ENCODE data around the gene MED12L.

Gene MED12L

GRCh38 chr3:151318991-151319390, 233.5 kb downstream of the MED12L start:
- DNase-seq (ENCODE audit: low read depth, low spot score), result no peak

GRCh38 chr3:151319628-151320027, 234.2 kb downstream of the MED12L start:
- DNase-seq (ENCODE audit: low read depth, low spot score), result no peak

GRCh38 chr3:151320131-151320530, 234.7 kb downstream of the MED12L start:
- no peak for DNase-seq (ENCODE audit: low read depth, low spot score)

- DNase-seq (ENCODE audit: low read depth, low spot score), result no peak
Measured at GRCh38 chr3:151321526-151321925, 236.1 kb downstream of the MED12L start.

GRCh38 chr3:151322511-151322910, 237.0 kb downstream of the MED12L start:
- DNase-seq (ENCODE audit: low read depth, low spot score), result no peak

GRCh38 chr3:151327571-151328198, 242.2 kb downstream of the MED12L start:
- no peak for DNase-seq (ENCODE audit: low read depth, low spot score)

- no peak for DNase-seq (ENCODE audit: low read depth, low spot score)
Measured at GRCh38 chr3:151328298-151328995, 243.0 kb downstream of the MED12L start.

GRCh38 chr3:151329363-151329762, 243.9 kb downstream of the MED12L start, which contains the start of gene P2RY13:
Gene P2RY13 (minus strand): TSS chr3:151329549. CDS start chr3:151329528, 21 bp downstream.
- DNase-seq (ENCODE audit: low read depth, low spot score), result no peak

- DNase-seq (ENCODE audit: low read depth, low spot score), result no peak
Measured at GRCh38 chr3:151330379-151330778, 244.9 kb downstream of the MED12L start.

- DNase-seq (ENCODE audit: low read depth, low spot score), result no peak
Measured at GRCh38 chr3:151330899-151331298, 245.4 kb downstream of the MED12L start.

- DNase-seq (ENCODE audit: low read depth, low spot score), result no peak
Measured at GRCh38 chr3:151331696-151332095, 246.2 kb downstream of the MED12L start.

- no peak for DNase-seq (ENCODE audit: low read depth, low spot score)
Measured at GRCh38 chr3:151345859-151346258, 260.4 kb downstream of the MED12L start.

- no peak for DNase-seq (ENCODE audit: low read depth, low spot score)
Measured at GRCh38 chr3:151346292-151346691, 260.8 kb downstream of the MED12L start.

GRCh38 chr3:151347432-151347831, 262.0 kb downstream of the MED12L start:
- no peak for DNase-seq (ENCODE audit: low read depth, low spot score)

- no peak for DNase-seq (ENCODE audit: low read depth, low spot score)
Measured at GRCh38 chr3:151350656-151351055, 265.2 kb downstream of the MED12L start.

- no peak for DNase-seq (ENCODE audit: low read depth, low spot score)
Measured at GRCh38 chr3:151351219-151351618, 265.8 kb downstream of the MED12L start.

GRCh38 chr3:151351648-151352047, 266.2 kb downstream of the MED12L start:
- DNase-seq (ENCODE audit: low read depth, low spot score), result no peak

GRCh38 chr3:151356794-151357462, 271.5 kb downstream of the MED12L start:
- DNase-seq (ENCODE audit: low read depth, low spot score), result no peak

- no peak for DNase-seq (ENCODE audit: low read depth, low spot score)
Measured at GRCh38 chr3:151357463-151357850, 272.0 kb downstream of the MED12L start.

GRCh38 chr3:151362751-151363174, 277.3 kb downstream of the MED12L start:
- no peak for DNase-seq (ENCODE audit: low read depth, low spot score)

GRCh38 chr3:151366993-151367392, 281.5 kb downstream of the MED12L start:
- no peak for DNase-seq (ENCODE audit: low read depth, low spot score)

- no peak for DNase-seq (ENCODE audit: low read depth, low spot score)
Measured at GRCh38 chr3:151367448-151367847, 282.0 kb downstream of the MED12L start.

- no peak for DNase-seq (ENCODE audit: low read depth, low spot score)
Measured at GRCh38 chr3:151371526-151371925, 286.1 kb downstream of the MED12L start.

Measured in ELF-1 (cell line).